Testis (tissue), 2 donors: ENCODE results near the gene IFITM10.

ENCODE experiments used
- POLR2A ChIP-seq: fragments of 450-650 bp; IDR thresholded peaks from one replicate; pipeline ENCODE4 v1.6.1; 2017; ENCODE audit warnings: antibody characterized with exemption, mild to moderate bottlenecking, moderate library complexity
- TF ChIP-seq, protein P1 (sequence below), 3 experiments: fragments of 450-650 bp in 2 of 3; fragments of 200-600 bp in 1 of 3; sonication (generic) in 1 of 3; IDR thresholded peaks; one replicate each; pipeline ENCODE4 v1.5.1; 2016 to 2019; ENCODE audit warnings: antibody characterized with exemption in 3 of 3, mild to moderate bottlenecking in 2 of 3, moderate library complexity in 1 of 3

- TF ChIP-seq, protein P1, sequence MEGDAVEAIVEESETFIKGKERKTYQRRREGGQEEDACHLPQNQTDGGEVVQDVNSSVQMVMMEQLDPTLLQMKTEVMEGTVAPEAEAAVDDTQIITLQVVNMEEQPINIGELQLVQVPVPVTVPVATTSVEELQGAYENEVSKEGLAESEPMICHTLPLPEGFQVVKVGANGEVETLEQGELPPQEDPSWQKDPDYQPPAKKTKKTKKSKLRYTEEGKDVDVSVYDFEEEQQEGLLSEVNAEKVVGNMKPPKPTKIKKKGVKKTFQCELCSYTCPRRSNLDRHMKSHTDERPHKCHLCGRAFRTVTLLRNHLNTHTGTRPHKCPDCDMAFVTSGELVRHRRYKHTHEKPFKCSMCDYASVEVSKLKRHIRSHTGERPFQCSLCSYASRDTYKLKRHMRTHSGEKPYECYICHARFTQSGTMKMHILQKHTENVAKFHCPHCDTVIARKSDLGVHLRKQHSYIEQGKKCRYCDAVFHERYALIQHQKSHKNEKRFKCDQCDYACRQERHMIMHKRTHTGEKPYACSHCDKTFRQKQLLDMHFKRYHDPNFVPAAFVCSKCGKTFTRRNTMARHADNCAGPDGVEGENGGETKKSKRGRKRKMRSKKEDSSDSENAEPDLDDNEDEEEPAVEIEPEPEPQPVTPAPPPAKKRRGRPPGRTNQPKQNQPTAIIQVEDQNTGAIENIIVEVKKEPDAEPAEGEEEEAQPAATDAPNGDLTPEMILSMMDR (IDR thresholded peaks at IDR 0.05) = no peak
- no peak for TF ChIP-seq POLR2A
Measured at GRCh38 chr11:1734641-1735081, 15.7 kb downstream of the IFITM10 start.
